ENCODE measurements around the gene MDK. TPM values are rescaled to one million over a fixed set of nuclear protein-coding genes. Genes with fewer than 3 reads are reported as not detected.
"Not testable (repeated sequence)": the region's sequence is repeated elsewhere in the genome, so short reads cannot be mapped to it uniquely, and the experiment has no call there.

MDK gene
- total RNA-seq, 1 experiment from 2014 or later, result 771 TPM

- DNase-seq, result peak; percentile 94
- Histone ChIP-seq H3K4me3 (ENCODE audit: insufficient read depth, low read depth, low read length) (no peak overlapping the region), H3K27me3 (ENCODE audit: control insufficient read depth, insufficient read depth, low read length) (no peaks in the 10 kb centered on the region)
These were observed 11.9 kb upstream of the MDK start for GRCh38 chr11:46369458-46370152.

DNA sequence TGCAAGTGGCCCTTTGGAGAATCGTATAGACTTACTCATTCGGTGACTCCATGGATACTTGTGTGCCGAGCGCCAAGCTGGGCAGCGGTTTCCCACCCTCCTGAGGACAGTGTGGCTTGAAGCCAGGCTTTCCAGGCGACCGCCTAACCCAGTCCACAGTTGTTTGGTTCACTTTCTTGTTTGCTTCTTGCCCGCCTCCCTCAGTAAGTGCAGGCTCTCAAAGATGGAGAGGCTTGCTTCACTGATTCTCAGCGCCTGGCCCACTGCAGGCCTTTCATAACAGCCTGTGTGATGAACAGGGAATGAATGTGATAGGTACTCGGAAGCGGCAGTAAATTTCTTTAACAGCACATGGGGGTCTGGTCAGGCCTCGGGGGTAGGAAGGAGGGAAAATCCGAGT is 11.2 kb upstream of the MDK start:
- DNase-seq, result no peak
- Histone ChIP-seq H3K4me3 (ENCODE audit: insufficient read depth, low read depth, low read length) (no peak overlapping the region), H3K27me3 (ENCODE audit: control insufficient read depth, insufficient read depth, low read length) (no peaks in the 10 kb centered on the region), H3K36me3 (replicated peaks; ENCODE audit: control insufficient read depth, insufficient read depth, low read length) (peaks cover 26% of the 10 kb centered on the region)

More at GRCh38 chr11:46369458-46370152, 11.9 kb upstream of the MDK start:
- H3K36me3 ChIP-seq (replicated peaks; ENCODE audit: control insufficient read depth, insufficient read depth, low read length), result peaks cover 22% of the 10 kb centered on the region

GRCh38 chr11:46371262-46371661 is 10.2 kb upstream of the MDK start:
- peaks cover 29% of the 10 kb centered on the region for H3K36me3 ChIP-seq (replicated peaks; ENCODE audit: control insufficient read depth, insufficient read depth, low read length)
- not testable (repeated sequence) for H3K27me3 ChIP-seq (ENCODE audit: control insufficient read depth, insufficient read depth, low read length); DNase-seq; H3K4me3 ChIP-seq (ENCODE audit: insufficient read depth, low read depth, low read length)

- peaks cover 33% of the 10 kb centered on the region for H3K36me3 ChIP-seq (replicated peaks; ENCODE audit: control insufficient read depth, insufficient read depth, low read length)
- DNase-seq, result no peak
- no peaks in the 10 kb centered on the region for H3K27me3 ChIP-seq (ENCODE audit: control insufficient read depth, insufficient read depth, low read length)
- H3K4me3 ChIP-seq (ENCODE audit: insufficient read depth, low read depth, low read length), result no peak overlapping the region
These were observed 9.4 kb upstream of the MDK start for GRCh38 chr11:46372086-46372485.

DNA sequence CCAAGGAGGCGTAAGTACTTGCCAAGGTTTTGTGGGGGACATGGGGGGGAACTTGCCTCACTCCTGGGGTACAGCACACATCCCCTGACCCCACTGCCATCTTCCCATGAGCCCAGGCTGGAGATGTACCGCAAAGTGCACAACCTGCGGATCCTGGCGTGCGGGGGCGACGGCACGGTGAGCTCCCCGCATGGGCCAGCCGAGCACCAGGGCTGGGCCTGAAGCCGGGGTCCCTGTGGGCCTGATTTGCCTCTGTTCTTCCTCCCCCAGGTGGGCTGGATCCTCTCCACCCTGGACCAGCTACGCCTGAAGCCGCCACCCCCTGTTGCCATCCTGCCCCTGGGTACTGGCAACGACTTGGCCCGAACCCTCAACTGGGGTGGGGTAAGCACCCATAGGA is 9.0 kb upstream of the MDK start:
- not testable (repeated sequence) for H3K27me3 ChIP-seq (ENCODE audit: control insufficient read depth, insufficient read depth, low read length); DNase-seq; H3K4me3 ChIP-seq (ENCODE audit: insufficient read depth, low read depth, low read length)
- H3K36me3 ChIP-seq (replicated peaks; ENCODE audit: control insufficient read depth, insufficient read depth, low read length), result peaks cover 33% of the 10 kb centered on the region

- no peak overlapping the region for H3K4me3 ChIP-seq (ENCODE audit: insufficient read depth, low read depth, low read length)
- peaks cover 26% of the 10 kb centered on the region for H3K36me3 ChIP-seq (replicated peaks; ENCODE audit: control insufficient read depth, insufficient read depth, low read length)
- DNase-seq, result no peak
- no peaks in the 10 kb centered on the region for H3K27me3 ChIP-seq (ENCODE audit: control insufficient read depth, insufficient read depth, low read length)
These were observed 7.4 kb upstream of the MDK start for GRCh38 chr11:46373787-46374740.

- Histone ChIP-seq H3K4me3 (ENCODE audit: insufficient read depth, low read depth, low read length) (no peak overlapping the region), H3K27me3 (ENCODE audit: control insufficient read depth, insufficient read depth, low read length) (no peaks in the 10 kb centered on the region), H3K36me3 (replicated peaks; ENCODE audit: control insufficient read depth, insufficient read depth, low read length) (peaks cover 26% of the 10 kb centered on the region)
- DNase-seq, result no peak
These were observed 6.7 kb upstream of the MDK start for GRCh38 chr11:46374815-46375214.

DNA sequence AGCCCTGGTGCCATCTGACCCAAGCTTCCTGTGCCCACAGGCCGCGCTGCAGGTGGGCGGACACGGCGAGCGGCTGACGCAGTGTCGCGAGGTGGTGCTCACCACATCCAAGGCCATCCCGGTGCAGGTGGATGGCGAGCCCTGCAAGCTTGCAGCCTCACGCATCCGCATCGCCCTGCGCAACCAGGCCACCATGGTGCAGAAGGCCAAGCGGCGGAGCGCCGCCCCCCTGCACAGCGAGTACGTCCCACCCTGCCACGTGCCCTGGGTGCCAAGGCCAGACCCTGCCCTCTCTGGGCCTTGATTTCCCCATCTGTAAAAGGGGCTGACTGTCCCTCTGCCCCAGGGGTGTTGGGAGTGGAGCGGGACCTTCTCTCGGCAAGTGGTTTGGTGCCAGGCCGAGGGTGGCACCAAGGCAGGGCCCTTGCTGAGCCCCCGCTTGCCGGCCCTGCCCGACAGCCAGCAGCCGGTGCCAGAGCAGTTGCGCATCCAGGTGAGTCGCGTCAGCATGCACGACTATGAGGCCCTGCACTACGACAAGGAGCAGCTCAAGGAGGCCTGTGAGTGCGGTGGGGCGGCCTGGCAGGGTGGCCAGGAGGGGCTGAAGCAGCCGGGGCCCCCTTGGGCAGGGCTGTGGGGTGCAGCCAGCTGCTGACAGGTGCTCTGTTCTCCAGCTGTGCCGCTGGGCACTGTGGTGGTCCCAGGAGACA is 5.9 kb upstream of the MDK start:
- H3K36me3 ChIP-seq (replicated peaks; ENCODE audit: control insufficient read depth, insufficient read depth, low read length), result peaks cover 22% of the 10 kb centered on the region
- no peak overlapping the region for H3K4me3 ChIP-seq (ENCODE audit: insufficient read depth, low read depth, low read length)
- H3K27me3 ChIP-seq (ENCODE audit: control insufficient read depth, insufficient read depth, low read length), result no peaks in the 10 kb centered on the region
- no peak for DNase-seq

GRCh38 chr11:46376258-46377050 is 5.0 kb upstream of the MDK start:
- Histone ChIP-seq H3K4me3 (ENCODE audit: insufficient read depth, low read depth, low read length) (no peak overlapping the region), H3K27me3 (ENCODE audit: control insufficient read depth, insufficient read depth, low read length) (no peaks in the 10 kb centered on the region), H3K36me3 (replicated peaks; ENCODE audit: control insufficient read depth, insufficient read depth, low read length) (peaks cover 19% of the 10 kb centered on the region)
- no peak for DNase-seq

DNA sequence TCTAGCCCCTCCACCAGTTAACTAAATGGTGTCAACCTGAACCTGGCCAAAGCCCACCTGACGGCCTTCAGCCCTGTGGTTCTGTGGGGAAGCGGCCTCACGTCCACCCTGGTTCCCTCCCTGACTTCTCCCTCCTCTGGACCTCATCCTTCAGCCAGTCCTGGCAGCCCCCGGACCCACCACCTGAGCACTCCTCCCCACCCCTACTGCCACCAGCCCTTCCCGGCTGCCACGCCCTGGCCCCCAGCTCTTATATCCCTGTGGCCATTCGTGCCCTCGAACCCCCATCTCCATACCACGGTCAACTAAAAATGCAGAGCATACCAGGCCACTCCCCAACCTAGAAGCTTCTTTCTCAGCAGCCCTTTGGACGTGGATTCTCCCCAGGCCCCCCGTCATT is 4.2 kb upstream of the MDK start:
- peaks cover 17% of the 10 kb centered on the region for H3K36me3 ChIP-seq (replicated peaks; ENCODE audit: control insufficient read depth, insufficient read depth, low read length)
- H3K27me3 ChIP-seq (ENCODE audit: control insufficient read depth, insufficient read depth, low read length), result no peaks in the 10 kb centered on the region
- no peak for DNase-seq
- no peak overlapping the region for H3K4me3 ChIP-seq (ENCODE audit: insufficient read depth, low read depth, low read length)

- Histone ChIP-seq H3K36me3 (replicated peaks; ENCODE audit: control insufficient read depth, insufficient read depth, low read length) (peaks cover 16% of the 10 kb centered on the region), H3K27me3 (ENCODE audit: control insufficient read depth, insufficient read depth, low read length) (no peaks in the 10 kb centered on the region), H3K4me3 (ENCODE audit: insufficient read depth, low read depth, low read length) (no peak overlapping the region)
- DNase-seq, result no peak
These were observed 3.6 kb upstream of the MDK start for GRCh38 chr11:46377831-46378230.

DNA sequence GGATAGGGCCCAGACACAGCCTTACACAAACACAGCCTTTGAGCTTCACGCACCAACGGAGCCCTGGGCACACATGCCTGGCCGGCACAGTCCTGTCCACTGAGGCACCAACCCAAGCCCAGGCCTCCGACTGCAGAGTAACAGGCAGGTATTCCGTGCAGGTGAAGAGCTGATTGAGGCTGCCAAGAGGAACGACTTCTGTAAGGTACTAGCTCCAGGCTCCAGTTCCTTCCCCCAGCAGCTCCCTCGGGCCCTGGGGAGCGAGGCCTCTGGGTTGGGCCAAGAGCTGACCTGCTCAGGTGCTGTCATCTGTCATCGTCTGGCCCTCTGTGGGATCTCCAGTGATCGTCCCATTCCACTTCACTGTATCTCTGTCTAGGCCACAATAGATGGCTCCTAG is 3.2 kb upstream of the MDK start:
- no peak for DNase-seq
- H3K4me3 ChIP-seq (ENCODE audit: insufficient read depth, low read depth, low read length), result no peak overlapping the region
- no peaks in the 10 kb centered on the region for H3K27me3 ChIP-seq (ENCODE audit: control insufficient read depth, insufficient read depth, low read length)

GRCh38 chr11:46378811-46379481 is 2.5 kb upstream of the MDK start:
- Histone ChIP-seq H3K27me3 (ENCODE audit: control insufficient read depth, insufficient read depth, low read length) (no peaks in the 10 kb centered on the region), H3K36me3 (replicated peaks; ENCODE audit: control insufficient read depth, insufficient read depth, low read length) (peaks cover 16% of the 10 kb centered on the region), H3K4me3 (ENCODE audit: insufficient read depth, low read depth, low read length) (no peak overlapping the region)
- DNase-seq, result peak; percentile 66

More for the DNA sequence above, 3.2 kb upstream of the MDK start:
- peaks cover 17% of the 10 kb centered on the region for H3K36me3 ChIP-seq (replicated peaks; ENCODE audit: control insufficient read depth, insufficient read depth, low read length)
